ENCODE data around the gene DPP7. TPM values are rescaled to one million over a fixed set of nuclear protein-coding genes. Genes with fewer than 3 reads are reported as not detected.
"Not testable (repeated sequence)": the region's sequence is repeated elsewhere in the genome, so short reads cannot be mapped to it uniquely, and the experiment has no call there.

Gene DPP7
- total RNA-seq, 2 experiments from 2014 or later = 154 to 182 TPM

DNA sequence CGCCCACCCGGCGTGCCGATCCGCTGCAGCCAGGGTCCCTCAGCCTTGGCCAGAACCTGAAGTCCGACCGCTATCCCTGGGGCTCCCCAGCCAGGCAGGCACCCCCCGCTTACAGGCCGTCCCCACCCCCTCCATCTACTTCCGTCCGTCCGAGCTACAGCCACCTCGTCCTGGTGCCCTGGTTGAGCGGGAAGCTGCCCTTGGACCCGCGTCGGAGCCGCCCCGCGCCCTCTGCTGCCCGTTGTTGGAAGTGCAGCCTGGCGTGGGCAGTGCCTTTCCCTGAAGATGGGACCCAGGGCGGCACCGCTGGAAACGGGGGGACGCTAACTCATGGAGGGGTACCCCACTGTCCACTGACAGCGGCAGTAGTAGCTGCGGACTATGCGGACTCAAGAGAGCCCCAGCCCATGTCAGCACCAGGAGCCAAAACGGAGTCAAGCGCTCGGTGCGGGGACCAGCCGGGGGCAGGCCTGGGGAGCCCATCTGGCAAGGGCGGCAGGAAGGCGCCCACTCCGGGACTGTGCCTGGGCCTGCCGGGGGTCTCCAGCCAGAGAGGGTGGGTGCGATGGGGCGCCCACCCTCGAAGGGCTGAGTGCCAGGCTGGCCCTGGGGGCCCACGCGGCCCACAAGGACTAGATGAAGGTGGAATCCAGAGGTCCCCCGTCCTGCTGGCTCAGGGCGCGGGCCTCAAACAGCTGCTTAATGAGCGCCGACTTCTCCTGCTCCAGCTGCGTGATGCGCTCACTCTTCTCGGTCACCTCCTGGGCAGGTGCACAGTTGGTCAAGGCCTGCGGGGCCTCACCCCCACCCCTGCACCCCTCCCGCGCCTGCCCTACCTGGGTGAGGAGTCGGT lies 50.3 kb downstream of the DPP7 start:
- no peaks in the 10 kb centered on the region for H3K9me3 ChIP-seq (ENCODE audit: low read length)
- DNase-seq (ENCODE audit: low spot score) = peak; percentile 52
- POLR2A ChIA-PET = no interaction called here
- H3K4me1 ChIP-seq (ENCODE audit: insufficient read depth, low read length, poor library complexity, severe bottlenecking) = peaks cover 14% of the 10 kb centered on the region
- H3K9me2 ChIP-seq (ENCODE audit: insufficient read depth, low read length) = no peaks in the 10 kb centered on the region
- peaks cover 9% of the 10 kb centered on the region; the same call in 1 of the 2 replicates for H3K79me2 ChIP-seq (ENCODE audit: insufficient read depth, low read depth, low read length)
- no peaks in the 10 kb centered on the region for H4K20me1 ChIP-seq (ENCODE audit: insufficient read depth, low read length)
- CTCF ChIA-PET (ENCODE audit: unreplicated experiment) = interaction anchor here (0.6 kb wide), 2 partner anchors 13 to 190 kb away, joined by 3 to 5 read pairs; partner anchors contain the start of gene UAP1L1
- no peak for TF ChIP-seq EZH2phosphoT487 (IDR thresholded peaks at IDR 0.05; ENCODE audit: borderline replicate concordance, low read depth, low read length)
- TF ChIP-seq, protein P1, sequence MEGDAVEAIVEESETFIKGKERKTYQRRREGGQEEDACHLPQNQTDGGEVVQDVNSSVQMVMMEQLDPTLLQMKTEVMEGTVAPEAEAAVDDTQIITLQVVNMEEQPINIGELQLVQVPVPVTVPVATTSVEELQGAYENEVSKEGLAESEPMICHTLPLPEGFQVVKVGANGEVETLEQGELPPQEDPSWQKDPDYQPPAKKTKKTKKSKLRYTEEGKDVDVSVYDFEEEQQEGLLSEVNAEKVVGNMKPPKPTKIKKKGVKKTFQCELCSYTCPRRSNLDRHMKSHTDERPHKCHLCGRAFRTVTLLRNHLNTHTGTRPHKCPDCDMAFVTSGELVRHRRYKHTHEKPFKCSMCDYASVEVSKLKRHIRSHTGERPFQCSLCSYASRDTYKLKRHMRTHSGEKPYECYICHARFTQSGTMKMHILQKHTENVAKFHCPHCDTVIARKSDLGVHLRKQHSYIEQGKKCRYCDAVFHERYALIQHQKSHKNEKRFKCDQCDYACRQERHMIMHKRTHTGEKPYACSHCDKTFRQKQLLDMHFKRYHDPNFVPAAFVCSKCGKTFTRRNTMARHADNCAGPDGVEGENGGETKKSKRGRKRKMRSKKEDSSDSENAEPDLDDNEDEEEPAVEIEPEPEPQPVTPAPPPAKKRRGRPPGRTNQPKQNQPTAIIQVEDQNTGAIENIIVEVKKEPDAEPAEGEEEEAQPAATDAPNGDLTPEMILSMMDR (conservative IDR thresholded peaks at IDR 0.05; ENCODE audit: low read length) = peak; percentile 80
- H3K4me2 ChIP-seq (ENCODE audit: low read length) = no peak overlapping the region
- no TSS peak for BruUV-seq (replicated peaks)
- peaks cover 23% of the 10 kb centered on the region; the same call in 1 of the 2 replicates for H3K36me3 ChIP-seq (ENCODE audit: insufficient read depth, low read length)
- no peak overlapping the region for H3K4me3 ChIP-seq (ENCODE audit: low read depth, low read length, poor library complexity, severe bottlenecking)
- H3K27ac ChIP-seq (ENCODE audit: low read depth, low read length, poor library complexity, severe bottlenecking) = no peak overlapping the region
- no peak overlapping the region for H2AFZ ChIP-seq (ENCODE audit: low read length)
- intact Hi-C loops (cut with micrococcal nuclease; ENCODE audit: unreplicated experiment) = no loop called here

DNA sequence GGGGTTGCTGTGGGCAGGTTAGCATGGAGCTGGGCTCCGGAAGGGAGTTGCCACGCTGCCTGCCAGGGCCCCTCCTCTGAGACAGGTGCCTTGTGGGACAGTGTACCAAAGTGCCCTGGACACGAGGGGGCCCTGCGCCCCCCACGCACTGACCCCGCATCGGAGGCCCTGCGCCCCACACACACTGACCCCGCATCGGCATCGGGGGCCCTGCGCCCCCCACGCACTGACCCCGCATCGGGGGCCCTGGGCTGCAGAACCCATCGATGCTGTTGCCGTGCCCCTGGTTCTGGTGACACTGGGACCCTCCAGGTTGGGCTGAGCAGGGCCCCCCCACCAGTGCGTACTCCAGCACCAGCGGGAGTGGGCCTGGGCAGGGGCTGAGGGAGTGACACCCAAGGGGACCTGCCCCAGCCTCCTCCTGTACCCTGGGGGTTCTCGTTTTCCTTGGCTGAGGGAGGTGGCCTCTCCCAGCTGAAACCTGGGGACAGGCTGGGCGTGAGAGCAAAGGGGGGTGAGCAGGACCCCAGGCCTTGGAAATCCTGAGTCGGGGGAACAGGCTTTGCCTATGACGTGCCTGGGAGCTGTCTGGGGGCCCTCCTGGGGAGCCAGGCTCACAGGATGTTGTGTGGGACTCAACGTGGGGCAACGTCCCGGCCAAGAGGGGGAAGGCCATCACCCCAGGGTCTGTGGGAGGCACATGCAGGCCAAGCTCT lies 51.1 kb downstream of the DPP7 start:
- no TSS peak for BruUV-seq (replicated peaks)
- Histone ChIP-seq H3K4me3 (ENCODE audit: low read depth, low read length, poor library complexity, severe bottlenecking) (no peak overlapping the region), H3K4me2 (ENCODE audit: low read length) (no peak overlapping the region), H3K36me3 (ENCODE audit: insufficient read depth, low read length) (peaks cover 23% of the 10 kb centered on the region; the same call in 1 of the 2 replicates), H4K20me1 (ENCODE audit: insufficient read depth, low read length) (no peaks in the 10 kb centered on the region), H3K79me2 (ENCODE audit: insufficient read depth, low read depth, low read length) (0 out of 2 replicates have a peak, but pooled peaks cover under 1% of the 10 kb centered on the region), H3K4me1 (ENCODE audit: insufficient read depth, low read length, poor library complexity, severe bottlenecking) (peaks cover 7% of the 10 kb centered on the region), H3K9me3 (ENCODE audit: low read length) (no peaks in the 10 kb centered on the region), H3K27ac (ENCODE audit: low read depth, low read length, poor library complexity, severe bottlenecking) (no peak overlapping the region), H3K9me2 (ENCODE audit: insufficient read depth, low read length) (no peaks in the 10 kb centered on the region), H2AFZ (ENCODE audit: low read length) (no peak overlapping the region)
- no peak for DNase-seq (ENCODE audit: low spot score)
- POLR2A ChIA-PET = no interaction called here
- TF ChIP-seq, protein P1 (conservative IDR thresholded peaks at IDR 0.05; ENCODE audit: low read length) = no peak
- no peak for TF ChIP-seq EZH2phosphoT487 (IDR thresholded peaks at IDR 0.05; ENCODE audit: borderline replicate concordance, low read depth, low read length)
- CTCF ChIA-PET (ENCODE audit: unreplicated experiment) = interaction anchor here (0.6 kb wide), 1 partner anchor 191 kb away, joined by 3 read pairs; no protein-coding TSS in a partner anchor
- intact Hi-C loops (cut with micrococcal nuclease; ENCODE audit: unreplicated experiment) = no loop called here

- intact Hi-C loops (cut with micrococcal nuclease; ENCODE audit: unreplicated experiment); H3K4me2 ChIP-seq (ENCODE audit: low read length); CTCF ChIA-PET (ENCODE audit: unreplicated experiment); H3K9me3 ChIP-seq (ENCODE audit: low read length); DNase-seq (ENCODE audit: low spot score); H3K79me2 ChIP-seq (ENCODE audit: insufficient read depth, low read depth, low read length); H3K9me2 ChIP-seq (ENCODE audit: insufficient read depth, low read length); BruUV-seq (replicated peaks); H2AFZ ChIP-seq (ENCODE audit: low read length); H4K20me1 ChIP-seq (ENCODE audit: insufficient read depth, low read length); H3K4me1 ChIP-seq (ENCODE audit: insufficient read depth, low read length, poor library complexity, severe bottlenecking); H3K4me3 ChIP-seq (ENCODE audit: low read depth, low read length, poor library complexity, severe bottlenecking); H3K27ac ChIP-seq (ENCODE audit: low read depth, low read length, poor library complexity, severe bottlenecking); POLR2A ChIA-PET: not testable (repeated sequence)
- peaks cover 23% of the 10 kb centered on the region; the same call in 1 of the 2 replicates for H3K36me3 ChIP-seq (ENCODE audit: insufficient read depth, low read length)
Measured at GRCh38 chr9:137062798-137063197, 51.7 kb downstream of the DPP7 start.

Data from OCI-LY7 (cell line).